GM19397 (cell line): Measurements from ENCODE around the gene OBP2B.
"Not testable (repeated sequence)": the region's sequence is repeated elsewhere in the genome, so short reads cannot be mapped to it uniquely, and the experiment has no call there.

Experiments
- ATAC-seq: cut with Tn5 transposase; IDR thresholded peaks from one replicate; pipeline ENCODE4 v1.9.1; 2021; ENCODE audit warnings: mild to moderate bottlenecking, moderate library complexity; ENCODE audit not compliant: unreplicated experiment

The OBP2B gene

DNA sequence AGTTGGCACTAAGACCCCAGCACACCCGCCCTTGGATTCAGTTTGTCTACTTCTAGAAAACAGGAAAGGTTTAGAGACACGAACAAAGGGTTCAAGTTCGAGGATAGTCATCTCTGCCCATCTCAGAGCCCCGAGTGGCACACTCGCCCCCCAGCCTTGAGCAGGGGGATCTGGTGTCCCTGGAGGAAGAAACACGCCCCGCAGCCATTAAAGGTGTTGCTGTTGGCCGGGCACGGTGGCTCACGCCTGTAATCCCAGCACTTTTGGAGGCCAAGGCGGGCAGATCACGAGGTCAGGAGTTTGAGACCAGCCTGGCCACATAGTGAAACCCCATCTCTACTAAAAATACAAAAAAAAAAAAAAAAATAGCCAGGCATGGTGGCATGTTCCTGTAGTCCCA lies 39.4 kb downstream of the OBP2B start:
- not testable (repeated sequence) for ATAC-seq

DNA sequence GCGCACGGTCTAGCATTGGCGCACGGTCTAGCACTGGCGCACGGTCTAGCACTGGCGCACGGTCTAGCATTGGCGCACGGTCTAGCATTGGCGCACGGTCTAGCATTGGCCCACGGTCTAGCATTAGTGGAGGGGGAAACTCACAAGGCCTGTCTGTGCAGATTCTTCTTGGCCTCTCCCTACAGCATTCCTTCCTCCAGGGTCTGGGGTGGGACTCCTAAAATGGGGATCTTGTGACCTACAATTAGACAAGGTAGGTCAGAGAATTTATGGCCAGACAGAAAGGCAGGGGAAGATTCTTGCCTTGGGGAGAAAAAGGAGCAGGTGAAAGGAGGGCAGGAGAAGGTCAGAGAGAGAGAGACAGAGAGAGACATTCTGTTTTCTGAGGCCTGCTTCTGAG lies 39.9 kb downstream of the OBP2B start:
- ATAC-seq: no peak

DNA sequence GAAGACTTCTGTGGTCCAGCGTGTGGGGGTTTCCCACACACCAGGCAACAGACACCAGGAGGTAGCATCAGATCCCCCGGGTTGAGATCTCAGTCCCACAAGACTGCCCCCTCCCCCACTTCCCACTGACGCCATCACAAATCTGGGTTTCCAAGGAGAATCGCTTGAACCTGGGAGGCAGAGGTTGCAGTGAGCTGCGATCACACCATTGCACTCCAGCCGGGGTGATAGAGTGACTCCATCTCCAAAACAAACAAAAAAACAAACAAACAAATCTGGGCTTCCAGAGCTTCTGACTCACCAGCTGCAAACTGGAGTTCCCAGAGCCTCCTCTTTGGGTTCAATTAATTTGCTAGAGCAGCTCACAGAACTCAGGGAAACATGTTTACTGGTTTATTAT lies 40.6 kb downstream of the OBP2B start:
- ATAC-seq: no peak

DNA sequence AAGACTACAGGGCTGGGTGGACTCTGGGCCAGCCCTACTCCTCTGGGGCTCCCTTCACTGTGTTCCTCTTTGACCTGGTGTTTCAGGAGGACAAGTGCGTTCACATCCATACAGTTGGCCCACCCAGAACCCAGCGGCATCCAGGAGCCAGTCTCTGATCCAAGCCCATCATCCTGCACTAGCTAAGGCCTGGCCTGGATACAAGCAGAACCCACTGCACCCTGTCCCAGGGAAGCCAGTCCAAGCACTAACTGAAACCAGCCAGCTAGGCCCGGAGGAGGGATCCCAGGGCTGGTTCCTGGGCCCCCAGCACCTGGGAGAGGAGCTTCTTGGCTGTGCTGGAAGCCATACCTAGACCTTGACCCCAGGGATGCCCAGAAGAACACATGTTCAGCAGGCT lies 41.3 kb downstream of the OBP2B start:
- ATAC-seq: no peak

DNA sequence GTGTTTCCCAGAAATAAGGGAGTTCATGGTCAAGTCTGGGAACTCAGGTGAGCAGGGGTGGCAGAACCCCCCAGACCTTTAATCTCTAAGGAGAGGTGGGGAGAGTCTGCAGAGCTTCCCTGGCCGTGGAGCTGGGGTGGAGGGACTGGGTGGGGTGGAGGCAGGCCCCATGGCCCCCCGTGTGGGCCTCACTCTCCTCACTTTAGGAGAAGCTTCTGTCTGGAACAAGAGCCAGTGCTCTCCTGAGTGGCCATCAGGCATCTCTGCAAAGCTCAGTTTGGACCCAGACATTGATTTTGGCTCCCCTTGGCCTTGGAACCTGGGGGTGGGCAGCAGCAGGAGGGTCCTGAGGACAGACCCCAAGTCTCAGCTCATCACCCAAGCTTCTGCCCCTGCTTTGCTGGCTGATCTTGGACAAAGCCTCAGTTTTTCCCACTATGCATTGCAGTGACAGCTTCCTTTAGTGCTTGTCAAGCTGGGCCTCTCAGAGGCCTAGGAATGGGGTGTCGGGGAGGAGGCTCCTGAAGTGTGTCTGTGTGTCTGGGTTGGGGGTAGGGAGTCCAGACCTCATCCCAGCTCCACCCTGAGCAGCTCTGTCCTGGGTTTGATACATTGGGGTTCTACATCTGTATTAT lies 41.8 kb downstream of the OBP2B start:
- no peak for ATAC-seq

DNA sequence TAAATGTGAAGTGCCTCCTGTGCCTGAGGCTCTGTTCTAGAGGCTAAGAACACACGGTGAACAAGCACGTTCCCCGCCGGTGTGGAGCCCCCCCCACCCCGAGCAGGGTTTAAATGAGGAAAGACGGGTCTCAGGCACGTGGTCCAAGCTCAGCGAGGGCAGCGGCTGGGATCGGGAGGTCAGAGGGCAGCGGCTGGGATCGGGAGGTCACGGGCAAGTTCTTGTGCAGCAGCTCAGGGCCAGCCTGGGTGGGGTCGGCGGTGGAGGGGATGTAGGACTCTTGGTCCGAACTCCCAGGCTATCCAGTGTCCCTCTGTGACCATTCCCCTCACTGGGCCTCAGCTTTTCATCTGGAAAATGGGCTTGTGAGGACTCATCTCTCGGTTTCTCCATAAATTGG lies 42.7 kb downstream of the OBP2B start:
- no peak for ATAC-seq

DNA sequence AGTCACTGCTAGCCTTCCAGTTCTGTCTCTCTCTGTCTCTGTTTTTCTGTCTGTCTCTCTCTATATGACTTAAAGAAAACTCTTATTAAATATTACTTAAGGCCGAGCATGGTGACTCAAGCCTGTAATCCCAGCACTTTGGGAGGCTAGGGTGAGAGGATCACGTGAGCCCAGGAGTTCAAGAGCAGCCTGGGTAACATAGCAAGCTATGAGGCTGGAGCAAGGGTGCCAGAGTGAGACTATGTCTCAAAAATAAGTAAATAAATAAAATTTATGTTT lies 43.7 kb downstream of the OBP2B start:
- ATAC-seq: no peak

DNA sequence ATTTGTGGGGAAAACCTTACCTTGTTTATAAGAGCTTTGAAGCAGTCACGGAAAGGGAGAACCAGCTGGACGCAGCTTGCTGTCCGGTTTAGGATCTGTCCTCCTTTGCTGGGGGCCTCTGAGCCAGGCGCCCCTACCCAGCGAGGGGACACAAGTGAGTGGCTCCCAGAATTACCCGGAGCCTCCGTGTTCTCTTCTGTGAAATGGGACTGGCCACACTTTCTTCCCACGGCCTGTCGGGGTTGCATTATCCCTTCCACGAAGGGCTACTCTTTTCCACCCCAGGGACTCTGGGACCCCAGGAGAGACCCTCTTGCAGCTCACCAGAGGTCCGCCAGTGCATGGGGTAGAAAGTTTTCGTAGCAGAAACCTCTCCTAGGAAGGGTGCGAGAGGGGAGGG lies 44.9 kb downstream of the OBP2B start:
- ATAC-seq: no peak

DNA sequence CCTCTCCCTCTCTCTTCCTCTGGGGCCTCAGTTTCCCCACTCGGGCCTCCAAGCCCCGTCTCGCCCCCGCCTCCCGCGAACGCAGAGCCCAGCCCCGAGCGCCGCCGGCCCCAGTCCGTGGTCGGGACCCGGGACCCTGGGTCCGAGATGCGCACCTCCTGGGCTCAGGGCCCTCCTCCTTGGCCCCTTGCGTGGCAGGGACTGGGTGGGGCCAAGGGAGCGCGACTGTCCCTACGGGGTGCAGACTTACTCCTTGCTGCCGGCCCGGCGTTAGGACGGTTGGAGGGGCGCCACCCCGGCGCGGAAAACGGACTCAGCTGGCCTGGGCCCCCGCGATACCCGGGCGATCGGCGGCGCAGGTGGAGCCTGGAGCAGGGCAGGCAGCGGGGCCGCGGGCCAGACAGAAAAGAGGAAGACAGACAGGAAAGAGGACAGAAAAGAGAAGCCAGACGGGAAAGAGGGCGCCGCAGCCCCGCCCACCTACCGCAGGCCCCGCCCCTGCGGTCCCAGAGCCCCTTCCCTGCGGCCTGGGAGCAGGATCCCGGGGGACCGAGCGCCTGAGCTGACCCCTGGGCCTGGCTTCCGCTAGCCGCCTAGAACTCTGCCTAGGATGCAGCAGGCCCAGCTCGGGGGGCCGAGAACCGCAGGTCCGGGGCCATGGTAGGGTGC lies 45.4 kb downstream of the OBP2B start, which contains the start of gene GBGT1:
TSS of gene GBGT1 (minus strand) at position 411 of the 669 bp plus-strand sequence. CDS start 1,502 bp downstream, outside the sequence.
- ATAC-seq: peak; percentile 47

DNA sequence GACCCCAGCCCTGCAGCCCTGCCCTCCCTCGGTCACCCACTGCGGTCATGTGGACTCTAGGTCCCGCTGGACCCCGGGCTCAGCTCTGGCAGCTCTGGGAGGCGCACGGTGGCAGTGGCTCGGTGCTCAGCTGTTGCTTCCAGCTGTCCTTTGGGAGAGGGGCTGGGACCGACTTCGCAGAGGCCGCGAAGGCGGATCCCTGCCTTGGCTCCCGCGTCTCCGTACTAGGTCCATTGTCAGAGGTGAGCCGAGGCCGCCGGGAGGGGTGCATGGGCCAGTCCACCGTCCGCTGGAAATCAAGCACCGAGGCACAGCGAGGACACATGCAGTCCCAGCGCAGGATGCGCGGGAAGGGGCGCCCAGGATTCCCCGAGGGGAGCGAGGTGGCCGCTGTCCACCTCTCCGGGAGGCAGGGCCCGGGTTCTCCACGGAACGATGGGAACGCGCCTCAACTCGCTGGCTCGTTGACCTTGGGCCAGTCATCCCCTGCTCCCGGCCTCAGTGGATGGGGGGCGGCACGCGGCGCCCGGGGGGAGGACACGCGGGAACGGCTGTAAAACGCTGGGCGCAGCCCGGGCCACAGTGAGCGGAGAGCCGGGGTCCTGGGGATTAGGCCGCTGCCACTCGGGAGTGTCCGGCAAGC lies 46.1 kb downstream of the OBP2B start:
- no peak for ATAC-seq

DNA sequence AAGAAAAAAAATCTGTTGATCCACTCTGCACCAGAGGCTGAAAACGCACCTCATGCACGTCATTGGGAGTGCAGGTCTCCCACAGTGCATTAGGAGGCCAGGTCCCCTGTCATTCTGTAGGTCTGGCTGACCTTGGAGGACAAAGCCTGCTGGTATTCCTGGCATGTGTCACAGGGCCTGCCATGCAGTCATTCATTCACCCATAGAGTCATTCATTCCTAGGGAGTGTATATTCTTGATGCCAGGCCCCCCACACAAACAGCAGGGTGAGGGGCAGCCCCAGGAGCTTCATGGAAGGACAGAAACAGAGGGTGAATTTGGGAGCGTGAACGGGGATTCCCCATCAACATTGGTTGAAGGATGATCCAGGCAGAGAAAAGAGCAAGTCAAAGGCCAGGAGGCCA lies 47.5 kb downstream of the OBP2B start:
- ATAC-seq: no peak

DNA sequence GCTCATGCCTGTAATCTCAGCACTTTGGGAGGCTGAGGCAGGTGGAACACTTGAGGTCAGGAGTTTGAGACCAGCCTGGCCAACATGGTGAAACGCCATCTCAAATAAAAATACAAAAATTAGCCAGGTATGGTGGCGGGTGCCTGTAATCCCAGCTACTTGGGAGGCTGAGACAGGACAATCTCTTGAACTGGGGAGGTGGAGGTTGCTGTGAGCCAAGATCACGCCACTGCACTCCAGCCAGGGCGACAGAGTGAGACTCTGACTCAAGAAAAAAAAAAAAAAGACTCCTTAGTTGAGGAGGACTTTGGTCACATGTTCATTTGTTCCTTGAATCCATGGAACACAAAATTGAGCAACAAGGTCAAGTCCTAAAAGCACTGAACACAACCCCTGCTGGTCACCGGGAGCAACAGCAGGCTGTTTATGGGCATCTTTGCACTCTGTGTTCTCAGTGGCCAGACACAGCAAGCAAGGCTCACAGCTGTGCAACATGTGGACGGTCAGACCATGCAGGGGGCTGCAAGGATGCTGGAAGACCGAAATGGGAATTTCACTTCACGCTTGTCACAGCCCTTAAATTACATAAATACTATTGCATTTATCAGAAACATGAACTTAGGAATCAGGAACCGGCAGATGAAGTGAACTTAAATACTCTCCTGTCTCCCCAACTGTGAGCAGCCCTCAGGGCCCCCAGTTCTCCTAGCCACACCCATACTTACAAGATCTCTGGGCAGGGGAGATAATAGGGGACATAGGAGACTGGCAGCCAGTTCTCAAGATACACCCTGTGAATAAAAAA lies 48.1 kb downstream of the OBP2B start:
- no peak for ATAC-seq

DNA sequence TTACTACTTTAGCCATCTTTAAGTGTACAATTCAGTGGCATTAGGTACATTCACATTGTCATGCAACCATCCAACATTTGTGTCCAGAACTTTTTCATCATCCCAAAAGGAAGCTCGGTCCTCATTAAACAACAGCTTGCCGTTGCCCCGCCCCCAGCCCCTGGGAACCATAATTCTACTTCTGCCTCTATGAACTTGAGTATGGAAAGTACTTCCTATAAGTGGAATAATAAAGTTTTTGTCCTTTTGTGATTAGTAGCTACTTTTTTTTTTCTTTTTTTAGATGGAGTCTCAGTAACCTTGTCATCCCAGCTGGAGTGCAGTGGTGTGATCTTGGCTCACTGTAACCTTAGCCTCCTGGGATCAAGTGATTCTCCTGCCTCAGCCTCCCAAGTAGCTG lies 50.4 kb downstream of the OBP2B start:
- ATAC-seq: no peak
